HepG2 (cell line): Measurements from ENCODE around the gene TCAP. TPM values are rescaled to one million over a fixed set of nuclear protein-coding genes. Genes with fewer than 3 reads are reported as not detected.

Experiments used
- ARNT2 ChIP-seq: sonication (generic); formaldehyde crosslinking; IDR thresholded peaks from 2 replicates; pipeline ENCODE4 v1.8.0; 2022; ENCODE audit warnings: mild to moderate bottlenecking, low read depth, missing genetic modification reagents, moderate library complexity
- CBX5 ChIP-seq: sonication (generic); formaldehyde crosslinking; IDR thresholded peaks from 2 replicates; pipeline ENCODE4 v1.4.0; 2020; ENCODE audit warnings: missing genetic modification reagents, borderline replicate concordance
- CHD2 ChIP-seq: IDR thresholded peaks from 2 replicates; pipeline ENCODE4 v1.6.1; 2011; ENCODE audit warnings: low read depth, low read length, improper control_type of control experiment
- ISX ChIP-seq: sonication (generic); formaldehyde crosslinking; conservative IDR thresholded peaks from 2 replicates; pipeline ENCODE4 v1.5.0; 2020; ENCODE audit warnings: missing genetic modification reagents
- MED1 ChIP-seq: sonication (generic); formaldehyde crosslinking; IDR thresholded peaks from 2 replicates; pipeline ENCODE4 v1.4.0; 2020; ENCODE audit warnings: missing genetic modification reagents
- THAP9 ChIP-seq: sonication (generic); formaldehyde crosslinking; IDR thresholded peaks from 2 replicates; pipeline ENCODE4; 2020; ENCODE audit warnings: missing genetic modification reagents, mild to moderate bottlenecking, borderline replicate concordance
- TP53 ChIP-seq: sonication (generic); formaldehyde crosslinking; conservative IDR thresholded peaks from 2 replicates; pipeline ENCODE4 v1.4.0; 2020; ENCODE audit warnings: missing genetic modification reagents
- YEATS4 ChIP-seq: sonication (generic); formaldehyde crosslinking; IDR thresholded peaks from 2 replicates; pipeline ENCODE4 v1.4.0; 2020; ENCODE audit warnings: missing genetic modification reagents, borderline replicate concordance
- ZBTB20 ChIP-seq: sonication (generic); formaldehyde crosslinking; IDR thresholded peaks from 2 replicates; pipeline ENCODE4 v1.8.1; 2023; ENCODE audit warnings: missing genetic modification reagents, low read depth, mild to moderate bottlenecking, borderline replicate concordance
- ZBTB33 ChIP-seq: sonication (generic); formaldehyde crosslinking; IDR thresholded peaks from 2 replicates; pipeline ENCODE4 v1.4.0; 2020; ENCODE audit warnings: missing genetic modification reagents
- ZNF253 ChIP-seq: sonication (generic); formaldehyde crosslinking; IDR thresholded peaks from 2 replicates; pipeline ENCODE4 v1.8.0; 2022; ENCODE audit warnings: mild to moderate bottlenecking, missing genetic modification reagents, borderline replicate concordance
- ZNF414 ChIP-seq: sonication (generic); formaldehyde crosslinking; IDR thresholded peaks from 2 replicates; pipeline ENCODE4 v1.5.0; 2020; ENCODE audit warnings: missing genetic modification reagents
- ZNF543 ChIP-seq: sonication (generic); formaldehyde crosslinking; IDR thresholded peaks from 2 replicates; pipeline ENCODE4 v1.4.0; 2020; ENCODE audit warnings: mild to moderate bottlenecking, missing genetic modification reagents
- ZNF589 ChIP-seq: sonication (generic); formaldehyde crosslinking; conservative IDR thresholded peaks from 2 replicates; pipeline ENCODE4 v1.8.0; 2022; ENCODE audit warnings: mild to moderate bottlenecking, moderate library complexity, missing genetic modification reagents
- ZNF609 ChIP-seq: sonication (generic); formaldehyde crosslinking; IDR thresholded peaks from 2 replicates; pipeline ENCODE4 v1.4.0; 2020; ENCODE audit warnings: mild to moderate bottlenecking, missing genetic modification reagents, borderline replicate concordance
- ZNF746 ChIP-seq: sonication (generic); formaldehyde crosslinking; IDR thresholded peaks from 2 replicates; pipeline ENCODE4 v1.8.0; 2022; ENCODE audit warnings: mild to moderate bottlenecking, missing genetic modification reagents
- ZNF761 ChIP-seq: sonication (generic); formaldehyde crosslinking; conservative IDR thresholded peaks from 2 replicates; pipeline ENCODE4 v1.4.0; 2020; ENCODE audit warnings: mild to moderate bottlenecking, missing genetic modification reagents
- polyA plus RNA-seq, 8 experiments: library from polyadenylated mRNA; depleted of rRNA in 3 of 8; stranded (reverse) in 7 of 8; unstranded in 1 of 8; fragments of >200 nt; fragmentation: Illumina TruSeq in 4 of 8; extraction: Trizol in 4 of 8; gene quantifications; 2 replicates each; pipeline versions ENCODE4 v1.2.1 to v1.2.3, GENCODE V29; 2011 to 2016; ENCODE audit warnings: low read depth in 4 of 8, missing spikeins in 1 of 8, mixed read lengths in 1 of 8; ENCODE audit not compliant: insufficient read depth in 1 of 8
- total RNA-seq, 5 experiments: library from RNA; depleted of rRNA; stranded (reverse); fragments of >200 nt; fragmentation: Illumina TruSeq; extraction: Trizol; gene quantifications; 2 replicates each; pipeline ENCODE4 v1.2.3, GENCODE V29; 2016; ENCODE audit warnings: low read depth in 1 of 5

The TCAP gene
- total and polyA plus RNA-seq, 2 of the 13 experiments (the other 11 are each of a cell fraction or from before 2014, with no cell fraction given): 0.24 to 0.65 TPM

GRCh38 chr17:39671651-39672521, 6.7 kb downstream of the TCAP start (continued):
- TF ChIP-seq THAP9 (CRISPR knock-in tag) (no peak; the same call in 1 of the 2 replicates), ISX (CRISPR knock-in tag) (no peak), YEATS4 (CRISPR knock-in tag) (peak; percentile 46; the same call in 1 of the 2 replicates), ZNF761 (CRISPR knock-in tag) (0 out of 2 replicates have a peak, but pooled peaks have one; percentile 62), ZBTB33 (peak; percentile 13; the same call in 1 of the 2 replicates), ZBTB20 (CRISPR knock-in tag) (no peak), MED1 (CRISPR knock-in tag) (0 out of 2 replicates have a peak, but pooled peaks have one; percentile 49), ARNT2 (CRISPR knock-in tag) (peak; percentile 73; the same call in 1 of the 2 replicates), ZNF589 (CRISPR knock-in tag) (0 out of 2 replicates have a peak, but pooled peaks have one; percentile 25), ZNF609 (CRISPR knock-in tag) (peak; percentile 60; the same call in 1 of the 2 replicates), ZNF414 (CRISPR knock-in tag) (peak; percentile 65; the same call in 1 of the 2 replicates), CBX5 (CRISPR knock-in tag) (no peak), ZNF543 (CRISPR knock-in tag) (0 out of 2 replicates have a peak, but pooled peaks have one; percentile 60), CHD2 (no peak), ZNF746 (peak; percentile 20; the same call in 1 of the 2 replicates), ZNF253 (CRISPR knock-in tag) (no peak), TP53 (CRISPR knock-in tag) (no peak)
